GM23338 (cell line): ENCODE data around the gene COL26A1. TPM values are rescaled to one million over a fixed set of nuclear protein-coding genes. Genes with fewer than 3 reads are reported as not detected.

Source experiments
- ATAC-seq: fragments of 200-7000 bp; cut with Tn5 transposase; 3 replicates; pipeline ENCODE4 v1.9.1; 2020
- DNase-seq: peaks from one replicate; pipeline ENCODE4 v3.0.0-alpha.2; 2015; ENCODE audit warnings: low spot score
- H2AFZ ChIP-seq: fragments of 200-600 bp; sonication (generic); 2 replicates; pipeline ENCODE4 v1.8.0; 2016; ENCODE audit warnings: antibody characterized with exemption, mild to moderate bottlenecking, moderate library complexity
- H3F3A ChIP-seq: fragments of 200-600 bp; sonication (generic); replicated peaks from 2 replicates; pipeline ENCODE4 v1.8.0; 2017; ENCODE audit warnings: antibody characterized with exemption, mixed run types, low read depth
- H3K27ac ChIP-seq: fragments of 200-600 bp; sonication (generic); 2 replicates; pipeline ENCODE4 v1.6.1; 2016; ENCODE audit warnings: low read depth
- H3K27me3 ChIP-seq: fragments of 200-600 bp; sonication (generic); 2 replicates; pipeline ENCODE4 v1.8.0; 2016; ENCODE audit warnings: mild to moderate bottlenecking, mixed run types, moderate library complexity; ENCODE audit not compliant: insufficient read depth
- H3K36me3 ChIP-seq: fragments of 200-600 bp; sonication (generic); 2 replicates; pipeline ENCODE4 v1.8.0; 2016; ENCODE audit warnings: mild to moderate bottlenecking; ENCODE audit not compliant: insufficient read depth
- H3K4me1 ChIP-seq: fragments of 200-600 bp; sonication (generic); 2 replicates; pipeline ENCODE4 v1.8.0; 2016; ENCODE audit warnings: mild to moderate bottlenecking, moderate library complexity; ENCODE audit not compliant: insufficient read depth
- H3K4me2 ChIP-seq: fragments of 200-600 bp; sonication (generic); 2 replicates; pipeline ENCODE4 v1.7.1; 2017; ENCODE audit warnings: mixed run types
- H3K4me3 ChIP-seq: fragments of 200-600 bp; sonication (generic); 2 replicates; pipeline ENCODE4 v1.6.1; 2016; ENCODE audit warnings: mixed run types
- H3K79me2 ChIP-seq: fragments of 200-600 bp; sonication (generic); replicated peaks from 2 replicates; pipeline ENCODE4 v1.8.0; 2017; ENCODE audit warnings: mild to moderate bottlenecking; ENCODE audit not compliant: insufficient read depth
- H3K9me2 ChIP-seq: fragments of 200-600 bp; sonication (generic); 2 replicates; pipeline ENCODE4 v1.8.0; 2017; ENCODE audit not compliant: insufficient read depth
- H4K20me1 ChIP-seq: fragments of 200-600 bp; sonication (generic); replicated peaks from 2 replicates; pipeline ENCODE4 v1.8.0; 2017; ENCODE audit warnings: mild to moderate bottlenecking; ENCODE audit not compliant: insufficient read depth
- H3K27ac Mint-ChIP-seq: 2 replicates; pipeline ENCODE4 v1.8.0; 2020; ENCODE audit warnings: inconsistent platforms, mild to moderate bottlenecking, moderate library complexity, mixed read lengths
- H3K27me3 Mint-ChIP-seq: 3 replicates; pipeline ENCODE4 v1.8.0; 2022; ENCODE audit warnings: low read depth, mild to moderate bottlenecking, moderate library complexity, mixed read lengths, inconsistent platforms; ENCODE audit not compliant: insufficient read depth, poor library complexity
- H3K36me3 Mint-ChIP-seq: 3 replicates; pipeline ENCODE4 v1.8.0; 2021; ENCODE audit warnings: low read depth, mild to moderate bottlenecking, inconsistent platforms, moderate library complexity, mixed read lengths
- H3K4me1 Mint-ChIP-seq: 3 replicates; pipeline ENCODE4 v1.8.0; 2020; ENCODE audit warnings: mild to moderate bottlenecking, inconsistent platforms, mixed read lengths
- H3K4me3 Mint-ChIP-seq: 3 replicates; pipeline ENCODE4 v1.8.0; 2021; ENCODE audit warnings: moderate library complexity, mild to moderate bottlenecking, inconsistent platforms, mixed read lengths
- H3K9me3 Mint-ChIP-seq: 3 replicates; pipeline ENCODE4 v1.8.0; 2020; ENCODE audit warnings: moderate library complexity, mild to moderate bottlenecking, inconsistent platforms, mixed read lengths
- CREB1 ChIP-seq: fragments of 250-450 bp; sonication (Bioruptor Pico); IDR thresholded peaks from 2 replicates; pipeline ENCODE4 v1.5.0; 2020; ENCODE audit warnings: low read depth, mild to moderate bottlenecking, moderate library complexity
- CTCF ChIP-seq, 2 experiments: fragments of 200-600 bp in 1 of 2; sonication (generic) in 1 of 2; conservative IDR thresholded peaks; 2 replicates each; pipeline versions ENCODE4 v1.5.1 to v1.6.1; 2016 to 2017; ENCODE audit warnings: antibody characterized with exemption in 2 of 2, low read depth in 2 of 2, mild to moderate bottlenecking in 2 of 2, moderate library complexity in 1 of 2
- EZH2 ChIP-seq: fragments of 200-600 bp; sonication (generic); IDR thresholded peaks from one replicate; pipeline ENCODE4 v1.8.0; 2017; ENCODE audit warnings: antibody characterized with exemption, mild to moderate bottlenecking, low read depth; ENCODE audit not compliant: unreplicated experiment
- EZH2phosphoT487 ChIP-seq: fragments of 200-600 bp; sonication (generic); IDR thresholded peaks from one replicate; pipeline ENCODE4 v1.8.1; 2018; ENCODE audit warnings: antibody characterized with exemption; ENCODE audit not compliant: unreplicated experiment
- POLR2AphosphoS5 ChIP-seq: IDR thresholded peaks from 2 replicates; pipeline ENCODE4 v1.6.1; 2016; ENCODE audit warnings: antibody characterized with exemption, low read depth
- REST ChIP-seq: IDR thresholded peaks from one replicate; pipeline ENCODE4 v1.6.1; 2018; ENCODE audit warnings: antibody characterized with exemption; ENCODE audit not compliant: unreplicated experiment
- STAT1 ChIP-seq: IDR thresholded peaks from one replicate; pipeline ENCODE4 v1.6.1; 2016; ENCODE audit warnings: antibody characterized with exemption; ENCODE audit not compliant: unreplicated experiment
- ZNF114 ChIP-seq: fragments of 250-450 bp; sonication (Bioruptor Pico); IDR thresholded peaks from 2 replicates; pipeline ENCODE4 v1.5.0; 2020; ENCODE audit warnings: mild to moderate bottlenecking, moderate library complexity
- ZNF331 ChIP-seq: fragments of 250-450 bp; sonication (Bioruptor Pico); IDR thresholded peaks from 2 replicates; pipeline ENCODE4 v1.5.0; 2020; ENCODE audit warnings: low read depth, mild to moderate bottlenecking, moderate library complexity
- ZNF462 ChIP-seq: fragments of 250-450 bp; sonication (Bioruptor Pico); IDR thresholded peaks from 2 replicates; pipeline ENCODE4 v1.5.0; 2020; ENCODE audit warnings: mild to moderate bottlenecking, moderate library complexity
- polyA plus RNA-seq: library from polyadenylated mRNA; unstranded; fragments of >200 nt; fragmentation: Nextera tagmentation; extraction: Ambion mirVana; gene quantifications from 2 replicates; pipeline ENCODE4 v1.2.1, GENCODE V29; 2016
- total RNA-seq: library from RNA; depleted of rRNA; stranded (reverse); fragments of >200 nt; shearing (Covaris generic); gene quantifications from 2 replicates; pipeline ENCODE4 v1.2.3, GENCODE V29; 2014
- TF ChIP-seq, protein P1 (sequence below): IDR thresholded peaks from 2 replicates; pipeline ENCODE4 v1.6.1; 2016; ENCODE audit warnings: antibody characterized with exemption

Gene COL26A1
- total and polyA plus RNA-seq, 2 experiments from 2014 or later = 17.8 to 55.0 TPM

GRCh38 chr7:101374990-101375389 is 12.3 kb downstream of the COL26A1 start (continued):
- TF ChIP-seq EZH2phosphoT487 (no peak), POLR2AphosphoS5 (no peak), CREB1 (CRISPR knock-in tag) (no peak), STAT1 (no peak), ZNF114 (no peak), ZNF331 (CRISPR knock-in tag) (no peak)

- H3K27me3 ChIP-seq = no peaks in the 10 kb centered on the region
- DNase-seq = no peak
- H3K4me1 ChIP-seq = peaks cover 14% of the 10 kb centered on the region
- peaks cover 4% of the 10 kb centered on the region; the same call in 1 of the 2 replicates for H4K20me1 ChIP-seq
- peaks cover 43% of the 10 kb centered on the region for H3K79me2 ChIP-seq
- no peaks in the 10 kb centered on the region for H3K9me2 ChIP-seq
- H3F3A ChIP-seq = peaks cover 14% of the 10 kb centered on the region
- H3K27ac ChIP-seq = peak overlapping the region; percentile 72
- peaks cover 6% of the 10 kb centered on the region; the same call in 2 of the 3 replicates for H3K9me3 Mint-ChIP-seq
- no peak overlapping the region for H2AFZ ChIP-seq
- ATAC-seq = no peak
- no peak overlapping the region for H3K4me2 ChIP-seq
- TF ChIP-seq EZH2 = no peak
- no peak for TF ChIP-seq ZNF462 (CRISPR knock-in tag)
- no peak for TF ChIP-seq ZNF331 (CRISPR knock-in tag)
- TF ChIP-seq POLR2AphosphoS5 = no peak
- no peak for TF ChIP-seq REST
- no peak for TF ChIP-seq CTCF (conservative IDR thresholded peaks at IDR 0.05; ENCODE audit: low read depth in 2 of 2)
- no peak for TF ChIP-seq CREB1 (CRISPR knock-in tag)
- TF ChIP-seq, protein P1, sequence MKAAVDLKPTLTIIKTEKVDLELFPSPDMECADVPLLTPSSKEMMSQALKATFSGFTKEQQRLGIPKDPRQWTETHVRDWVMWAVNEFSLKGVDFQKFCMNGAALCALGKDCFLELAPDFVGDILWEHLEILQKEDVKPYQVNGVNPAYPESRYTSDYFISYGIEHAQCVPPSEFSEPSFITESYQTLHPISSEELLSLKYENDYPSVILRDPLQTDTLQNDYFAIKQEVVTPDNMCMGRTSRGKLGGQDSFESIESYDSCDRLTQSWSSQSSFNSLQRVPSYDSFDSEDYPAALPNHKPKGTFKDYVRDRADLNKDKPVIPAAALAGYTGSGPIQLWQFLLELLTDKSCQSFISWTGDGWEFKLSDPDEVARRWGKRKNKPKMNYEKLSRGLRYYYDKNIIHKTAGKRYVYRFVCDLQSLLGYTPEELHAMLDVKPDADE = no peak
- TF ChIP-seq STAT1 = no peak
- H3K27ac Mint-ChIP-seq = no peak overlapping the region
- H3K27me3 Mint-ChIP-seq = peaks cover 6% of the 10 kb centered on the region
- peaks cover 53% of the 10 kb centered on the region for H3K36me3 Mint-ChIP-seq
- no peaks in the 10 kb centered on the region for H3K36me3 ChIP-seq
- no peak overlapping the region for H3K4me3 Mint-ChIP-seq
- no peak overlapping the region for H3K4me3 ChIP-seq
- peaks cover 20% of the 10 kb centered on the region for H3K4me1 Mint-ChIP-seq
Observed at GRCh38 chr7:101376601-101377000, 13.9 kb downstream of the COL26A1 start.
